Upper lobe of left lung (tissue), 4 donors: ENCODE results near the gene PROSER2.

Source experiments
- CTCF ChIP-seq, 6 experiments: fragments of 450-650 bp in 4 of 6; fragments of 200-600 bp in 2 of 6; sonication (generic) in 2 of 6; IDR thresholded peaks; one replicate each; pipeline ENCODE4 v1.5.1; 2016 to 2019; ENCODE audit warnings: antibody characterized with exemption in 6 of 6
- POLR2AphosphoS5 ChIP-seq, 2 donors: sonication (generic); formaldehyde crosslinking; IDR thresholded peaks; one replicate each; pipeline ENCODE4 v1.5.1; 2017; ENCODE audit warnings: antibody characterized with exemption in 2 of 2

DNA sequence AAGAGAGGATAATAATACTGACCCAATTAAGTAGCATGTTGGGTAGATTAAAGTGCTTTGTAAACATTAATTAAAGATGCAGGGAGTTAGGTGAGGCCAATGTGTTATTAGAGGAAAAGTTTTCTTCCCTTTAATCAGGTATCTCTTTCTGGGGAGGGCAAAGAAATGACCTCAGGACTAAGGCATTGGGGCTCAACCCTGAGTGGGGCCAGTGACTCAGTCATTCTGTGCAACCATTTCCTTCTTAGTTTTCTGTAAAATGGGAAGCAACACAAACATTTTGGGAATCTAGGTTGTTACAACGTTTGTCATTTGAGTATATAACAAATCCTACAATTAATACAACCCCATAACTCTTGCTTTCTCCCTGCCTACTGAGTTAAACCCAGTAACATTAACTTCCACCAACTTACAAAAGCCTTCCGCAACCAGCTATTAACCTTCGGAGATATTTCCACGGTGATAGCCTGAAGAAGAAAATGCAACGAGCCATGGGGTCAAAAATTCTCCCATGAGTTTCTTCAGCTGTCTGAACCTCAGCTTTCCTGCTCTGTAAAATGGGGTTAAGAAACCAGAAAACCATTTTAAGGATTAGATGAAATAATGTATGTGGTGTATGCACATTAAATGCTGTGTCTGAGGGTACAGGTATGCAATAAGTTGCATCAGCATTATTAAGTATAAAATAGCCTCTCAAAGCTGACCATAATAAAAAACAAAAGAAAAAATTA, 965 bp upstream of the PROSER2 start:
- TF ChIP-seq CTCF (IDR thresholded peaks at IDR 0.05): no peak
- TF ChIP-seq POLR2AphosphoS5 (IDR thresholded peaks at IDR 0.05): no peak
